ENCODE measurements around the gene RALGDS. TPM values are rescaled to one million over a fixed set of nuclear protein-coding genes. Genes with fewer than 3 reads are reported as not detected.

Gene RALGDS
- total RNA-seq, 1 experiment from 2014 or later = 36.1 TPM

DNA sequence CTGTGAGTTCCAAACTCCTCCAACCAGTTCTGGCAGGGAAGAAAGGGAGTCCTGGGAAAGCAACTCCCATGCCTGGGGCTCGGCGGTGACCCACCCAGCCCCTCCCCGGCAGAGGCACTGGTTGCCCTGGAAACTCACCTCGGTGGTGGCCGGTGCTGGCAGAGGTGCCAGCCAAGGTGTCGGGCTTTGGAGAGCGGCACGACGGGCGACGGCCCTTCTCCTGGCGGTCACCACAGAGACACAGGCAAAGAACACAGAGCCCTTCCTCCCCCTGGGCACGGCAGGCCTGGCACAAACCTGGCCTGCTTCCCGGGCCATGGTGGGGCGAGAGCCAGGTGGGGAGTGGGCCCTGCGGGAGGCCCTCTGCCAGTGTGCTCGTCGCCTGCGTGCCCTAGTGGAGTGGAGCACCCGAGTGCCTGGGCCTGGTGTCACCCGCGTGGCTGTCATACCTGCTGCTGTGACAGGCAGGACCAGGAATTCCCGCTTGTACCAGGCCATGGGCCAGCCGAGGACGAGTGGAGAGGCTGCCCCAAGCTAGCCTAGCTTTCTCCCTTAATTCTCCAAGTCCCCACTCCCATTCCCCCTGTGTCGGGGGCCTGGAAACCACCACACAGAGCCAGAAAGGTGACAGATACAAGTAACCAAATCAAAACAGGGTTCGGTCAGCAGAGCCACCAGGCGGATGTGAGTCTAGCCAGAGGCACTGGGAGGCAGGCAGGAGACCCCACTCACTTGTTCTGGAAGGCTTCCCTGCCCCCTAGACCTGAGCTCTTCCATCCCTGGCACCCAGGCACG lies 8.2 kb upstream of the RALGDS start:
- ChIA-PET RAD21 (ENCODE audit: low non-redundant PET in 1 of 2, low total read pairs in 2 of 2, uncharacterized antibody in 2 of 2, unreplicated experiment in 2 of 2) (no interaction called here), CTCF (interaction anchor here (2.1 kb wide), 1 partner anchor 15 kb away, joined by 8 read pairs; no protein-coding TSS in a partner anchor), POLR2A (no interaction called here)
- H2AFZ ChIP-seq (ENCODE audit: low read depth, low read length, poor library complexity, severe bottlenecking) = no peak overlapping the region
- no peaks in the 10 kb centered on the region for H3K9me3 ChIP-seq (ENCODE audit: control insufficient read depth in 1 of 2, insufficient read depth in 1 of 2, low read depth in 1 of 2, low read length in 2 of 2)
- H3K4me3 ChIP-seq (replicated peaks in 1 of 2; ENCODE audit: low read depth in 1 of 2, low read length in 2 of 2) = no peak overlapping the region
- no peaks in the 10 kb centered on the region for H3K9me2 ChIP-seq (ENCODE audit: insufficient read depth)
- intact Hi-C loops (cut with micrococcal nuclease) = no loop called here
- TF ChIP-seq, protein P1, sequence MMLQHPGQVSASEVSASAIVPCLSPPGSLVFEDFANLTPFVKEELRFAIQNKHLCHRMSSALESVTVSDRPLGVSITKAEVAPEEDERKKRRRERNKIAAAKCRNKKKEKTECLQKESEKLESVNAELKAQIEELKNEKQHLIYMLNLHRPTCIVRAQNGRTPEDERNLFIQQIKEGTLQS (IDR thresholded peaks at IDR 0.05) = no peak
- TF ChIP-seq RAD21 (IDR thresholded peaks at IDR 0.05; ENCODE audit: low read depth) (no peak), CBX3 (IDR thresholded peaks at IDR 0.05; ENCODE audit: low read depth) (no peak), JUND (IDR thresholded peaks at IDR 0.05) (no peak), ELF1 (IDR thresholded peaks at IDR 0.05; ENCODE audit: borderline replicate concordance, low read depth) (no peak), SIN3A (IDR thresholded peaks at IDR 0.05; ENCODE audit: low read depth) (no peak), EZH2 (IDR thresholded peaks at IDR 0.05) (no peak), EZH2phosphoT487 (IDR thresholded peaks at IDR 0.05; ENCODE audit: borderline replicate concordance) (no peak), YY1 (IDR thresholded peaks at IDR 0.05; ENCODE audit: extremely low read depth, insufficient replicate concordance, low read depth, low read length) (no peak), POLR2AphosphoS5 (IDR thresholded peaks at IDR 0.05; ENCODE audit: low read depth, low read length) (no peak), SP1 (IDR thresholded peaks at IDR 0.05; ENCODE audit: low read depth) (no peak), SRF (IDR thresholded peaks at IDR 0.05; ENCODE audit: low read depth) (no peak), EGR1 (IDR thresholded peaks at IDR 0.05; ENCODE audit: low read depth) (no peak), ZFX (IDR thresholded peaks at IDR 0.05) (no peak), POLR2A (IDR thresholded peaks at IDR 0.05; ENCODE audit: borderline replicate concordance, extremely low read depth, insufficient read depth, insufficient read length) (no peak), TCF7L2 (IDR thresholded peaks at IDR 0.05; ENCODE audit: borderline replicate concordance, extremely low read depth, insufficient read depth, insufficient read length) (no peak)
- TF ChIP-seq, protein P2, sequence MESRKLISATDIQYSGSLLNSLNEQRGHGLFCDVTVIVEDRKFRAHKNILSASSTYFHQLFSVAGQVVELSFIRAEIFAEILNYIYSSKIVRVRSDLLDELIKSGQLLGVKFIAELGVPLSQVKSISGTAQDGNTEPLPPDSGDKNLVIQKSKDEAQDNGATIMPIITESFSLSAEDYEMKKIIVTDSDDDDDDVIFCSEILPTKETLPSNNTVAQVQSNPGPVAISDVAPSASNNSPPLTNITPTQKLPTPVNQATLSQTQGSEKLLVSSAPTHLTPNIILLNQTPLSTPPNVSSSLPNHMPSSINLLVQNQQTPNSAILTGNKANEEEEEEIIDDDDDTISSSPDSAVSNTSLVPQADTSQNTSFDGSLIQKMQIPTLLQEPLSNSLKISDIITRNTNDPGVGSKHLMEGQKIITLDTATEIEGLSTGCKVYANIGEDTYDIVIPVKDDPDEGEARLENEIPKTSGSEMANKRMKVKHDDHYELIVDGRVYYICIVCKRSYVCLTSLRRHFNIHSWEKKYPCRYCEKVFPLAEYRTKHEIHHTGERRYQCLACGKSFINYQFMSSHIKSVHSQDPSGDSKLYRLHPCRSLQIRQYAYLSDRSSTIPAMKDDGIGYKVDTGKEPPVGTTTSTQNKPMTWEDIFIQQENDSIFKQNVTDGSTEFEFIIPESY (IDR thresholded peaks at IDR 0.05; ENCODE audit: extremely low read depth, insufficient replicate concordance, low read length) = no peak
- TF ChIP-seq, protein P3, sequence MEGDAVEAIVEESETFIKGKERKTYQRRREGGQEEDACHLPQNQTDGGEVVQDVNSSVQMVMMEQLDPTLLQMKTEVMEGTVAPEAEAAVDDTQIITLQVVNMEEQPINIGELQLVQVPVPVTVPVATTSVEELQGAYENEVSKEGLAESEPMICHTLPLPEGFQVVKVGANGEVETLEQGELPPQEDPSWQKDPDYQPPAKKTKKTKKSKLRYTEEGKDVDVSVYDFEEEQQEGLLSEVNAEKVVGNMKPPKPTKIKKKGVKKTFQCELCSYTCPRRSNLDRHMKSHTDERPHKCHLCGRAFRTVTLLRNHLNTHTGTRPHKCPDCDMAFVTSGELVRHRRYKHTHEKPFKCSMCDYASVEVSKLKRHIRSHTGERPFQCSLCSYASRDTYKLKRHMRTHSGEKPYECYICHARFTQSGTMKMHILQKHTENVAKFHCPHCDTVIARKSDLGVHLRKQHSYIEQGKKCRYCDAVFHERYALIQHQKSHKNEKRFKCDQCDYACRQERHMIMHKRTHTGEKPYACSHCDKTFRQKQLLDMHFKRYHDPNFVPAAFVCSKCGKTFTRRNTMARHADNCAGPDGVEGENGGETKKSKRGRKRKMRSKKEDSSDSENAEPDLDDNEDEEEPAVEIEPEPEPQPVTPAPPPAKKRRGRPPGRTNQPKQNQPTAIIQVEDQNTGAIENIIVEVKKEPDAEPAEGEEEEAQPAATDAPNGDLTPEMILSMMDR (IDR thresholded peaks at IDR 0.05 in 2 of 3, conservative IDR thresholded peaks at IDR 0.05 in 1 of 3; ENCODE audit: borderline replicate concordance in 1 of 3, insufficient read depth in 1 of 3, low read depth in 2 of 3, low read length in 2 of 3) = no peak
- TF ChIP-seq, protein P4, sequence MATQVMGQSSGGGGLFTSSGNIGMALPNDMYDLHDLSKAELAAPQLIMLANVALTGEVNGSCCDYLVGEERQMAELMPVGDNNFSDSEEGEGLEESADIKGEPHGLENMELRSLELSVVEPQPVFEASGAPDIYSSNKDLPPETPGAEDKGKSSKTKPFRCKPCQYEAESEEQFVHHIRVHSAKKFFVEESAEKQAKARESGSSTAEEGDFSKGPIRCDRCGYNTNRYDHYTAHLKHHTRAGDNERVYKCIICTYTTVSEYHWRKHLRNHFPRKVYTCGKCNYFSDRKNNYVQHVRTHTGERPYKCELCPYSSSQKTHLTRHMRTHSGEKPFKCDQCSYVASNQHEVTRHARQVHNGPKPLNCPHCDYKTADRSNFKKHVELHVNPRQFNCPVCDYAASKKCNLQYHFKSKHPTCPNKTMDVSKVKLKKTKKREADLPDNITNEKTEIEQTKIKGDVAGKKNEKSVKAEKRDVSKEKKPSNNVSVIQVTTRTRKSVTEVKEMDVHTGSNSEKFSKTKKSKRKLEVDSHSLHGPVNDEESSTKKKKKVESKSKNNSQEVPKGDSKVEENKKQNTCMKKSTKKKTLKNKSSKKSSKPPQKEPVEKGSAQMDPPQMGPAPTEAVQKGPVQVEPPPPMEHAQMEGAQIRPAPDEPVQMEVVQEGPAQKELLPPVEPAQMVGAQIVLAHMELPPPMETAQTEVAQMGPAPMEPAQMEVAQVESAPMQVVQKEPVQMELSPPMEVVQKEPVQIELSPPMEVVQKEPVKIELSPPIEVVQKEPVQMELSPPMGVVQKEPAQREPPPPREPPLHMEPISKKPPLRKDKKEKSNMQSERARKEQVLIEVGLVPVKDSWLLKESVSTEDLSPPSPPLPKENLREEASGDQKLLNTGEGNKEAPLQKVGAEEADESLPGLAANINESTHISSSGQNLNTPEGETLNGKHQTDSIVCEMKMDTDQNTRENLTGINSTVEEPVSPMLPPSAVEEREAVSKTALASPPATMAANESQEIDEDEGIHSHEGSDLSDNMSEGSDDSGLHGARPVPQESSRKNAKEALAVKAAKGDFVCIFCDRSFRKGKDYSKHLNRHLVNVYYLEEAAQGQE (IDR thresholded peaks at IDR 0.05; ENCODE audit: low read depth) = no peak
- TF ChIP-seq, protein P5, sequence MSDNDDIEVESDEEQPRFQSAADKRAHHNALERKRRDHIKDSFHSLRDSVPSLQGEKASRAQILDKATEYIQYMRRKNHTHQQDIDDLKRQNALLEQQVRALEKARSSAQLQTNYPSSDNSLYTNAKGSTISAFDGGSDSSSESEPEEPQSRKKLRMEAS (IDR thresholded peaks at IDR 0.05) = no peak
- no TSS peak for BruUV-seq (replicated peaks)
- H3K4me2 ChIP-seq (ENCODE audit: low read length) = no peak overlapping the region
- peaks cover 4% of the 10 kb centered on the region; the same call in 1 of the 2 replicates for H4K20me1 ChIP-seq (ENCODE audit: insufficient read depth)
- H3K79me2 ChIP-seq (ENCODE audit: insufficient read depth, low read length) = peaks cover 38% of the 10 kb centered on the region
- no peak overlapping the region for H3K9ac ChIP-seq (ENCODE audit: low read length)
- DNase-seq (ENCODE audit: low read depth, low spot score) (no peak), ATAC-seq (no peak)
- H3K4me1 ChIP-seq (ENCODE audit: control insufficient read depth in 1 of 2, insufficient read depth in 2 of 2, low read length in 2 of 2) = peaks cover 27 to 55% of the 10 kb centered on the region in 2 experiments
- H3K27me3 ChIP-seq (ENCODE audit: insufficient read depth, low read length) = no peaks in the 10 kb centered on the region
- no peak overlapping the region for H3K27ac ChIP-seq (ENCODE audit: low read depth, low read length)
- H3K36me3 ChIP-seq (ENCODE audit: control insufficient read depth in 1 of 2, insufficient read depth in 2 of 2, low read length in 2 of 2) = no peaks in the 10 kb centered on the region
